A549 treated with CORT108297 at 1 μM for 4 hours (cell line): ENCODE data around the gene KRTAP9-7. TPM values are rescaled to one million over a fixed set of nuclear protein-coding genes. Genes with fewer than 3 reads are reported as not detected.

ENCODE experiments used
- total RNA-seq: library from RNA; stranded (reverse); fragments of 200-300 nt; extraction: Qiagen RNA extraction; gene quantifications from 5 replicates; pipeline ENCODE4 v1.2.3, GENCODE V29; 2022

Gene KRTAP9-7
- not detected in 5 replicates for total RNA-seq

DNA sequence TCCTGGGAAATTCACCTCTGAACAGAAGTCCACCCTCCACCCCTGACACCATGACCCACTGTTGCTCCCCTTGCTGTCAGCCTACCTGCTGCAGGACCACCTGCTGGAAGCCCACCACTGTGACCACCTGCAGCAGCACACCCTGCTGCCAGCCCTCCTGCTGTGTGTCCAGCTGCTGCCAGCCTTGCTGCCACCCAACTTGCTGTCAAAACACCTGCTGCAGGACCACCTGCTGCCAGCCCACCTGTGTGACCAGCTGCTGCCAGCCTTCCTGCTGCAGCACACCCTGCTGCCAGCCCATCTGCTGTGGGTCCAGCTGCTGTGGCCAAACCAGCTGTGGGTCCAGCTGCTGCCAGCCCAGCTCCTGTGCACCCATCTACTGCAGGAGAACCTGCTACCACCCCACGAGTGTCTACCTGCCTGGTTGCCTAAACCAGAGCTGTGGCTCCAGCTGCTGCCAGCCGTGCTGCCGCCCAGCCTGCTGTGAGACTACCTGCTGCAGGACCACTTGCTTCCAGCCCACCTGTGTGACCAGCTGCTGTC lies at the start of gene KRTAP9-7:
KRTAP9-7 (plus strand) TSS at position 51 of the 543 bp plus-strand sequence; CDS start at position 51, 0 bp downstream.

GRCh38 chr17:41226598-41227095 lies 48.9 kb upstream of the KRTAP9-7 start, which contains the start of gene KRTAP9-2:
TSS of gene KRTAP9-2 (plus strand) at chr17:41226648. CDS start at chr17:41226655, 7 bp downstream.

DNA sequence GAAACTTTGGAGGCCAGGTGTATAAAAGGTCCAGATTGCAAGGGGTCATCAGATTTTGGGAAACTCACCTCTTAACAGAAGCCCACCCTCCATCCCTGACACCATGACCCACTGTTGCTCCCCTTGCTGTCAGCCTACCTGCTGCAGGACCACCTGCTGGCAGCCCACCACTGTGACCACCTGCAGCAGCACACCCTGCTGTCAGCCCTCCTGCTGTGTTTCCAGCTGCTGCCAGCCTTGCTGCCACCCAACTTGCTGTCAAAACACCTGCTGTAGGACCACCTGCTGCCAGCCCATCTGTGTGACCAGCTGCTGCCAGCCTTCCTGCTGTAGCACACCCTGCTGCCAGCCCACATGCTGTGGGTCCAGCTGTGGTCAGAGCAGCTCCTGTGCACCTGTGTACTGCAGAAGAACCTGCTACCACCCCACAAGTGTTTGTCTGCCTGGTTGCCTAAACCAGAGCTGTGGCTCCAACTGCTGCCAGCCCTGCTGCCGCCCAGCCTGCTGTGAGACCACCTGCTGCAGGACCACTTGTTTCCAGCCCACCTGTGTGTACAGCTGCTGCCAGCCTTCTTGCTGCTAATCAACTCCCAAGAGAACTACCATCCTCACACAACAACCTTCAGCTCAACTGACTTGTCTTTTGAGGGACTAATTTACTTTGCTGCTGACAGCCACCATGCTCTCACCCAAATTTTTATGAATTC lies 42.9 kb upstream of the KRTAP9-7 start, which contains the start of gene KRTAP9-3:
KRTAP9-3 (plus strand) TSS at position 51 of the 707 bp plus-strand sequence; CDS start at position 104, 53 bp downstream.

GRCh38 chr17:41237949-41238437 lies 37.5 kb upstream of the KRTAP9-7 start, which contains the start of gene KRTAP9-8:
TSS of gene KRTAP9-8 (plus strand) at chr17:41237999. CDS start at chr17:41238052, 53 bp downstream.

GRCh38 chr17:41249637-41250240 lies 25.8 kb upstream of the KRTAP9-7 start, which contains the start of gene KRTAP9-4:
TSS of gene KRTAP9-4 (plus strand) at chr17:41249687. CDS start at chr17:41249721, 34 bp downstream.

GRCh38 chr17:41255381-41256290 lies 19.9 kb upstream of the KRTAP9-7 start, which contains the start of gene KRTAP9-9:
TSS of gene KRTAP9-9 (plus strand) at chr17:41255384.

DNA sequence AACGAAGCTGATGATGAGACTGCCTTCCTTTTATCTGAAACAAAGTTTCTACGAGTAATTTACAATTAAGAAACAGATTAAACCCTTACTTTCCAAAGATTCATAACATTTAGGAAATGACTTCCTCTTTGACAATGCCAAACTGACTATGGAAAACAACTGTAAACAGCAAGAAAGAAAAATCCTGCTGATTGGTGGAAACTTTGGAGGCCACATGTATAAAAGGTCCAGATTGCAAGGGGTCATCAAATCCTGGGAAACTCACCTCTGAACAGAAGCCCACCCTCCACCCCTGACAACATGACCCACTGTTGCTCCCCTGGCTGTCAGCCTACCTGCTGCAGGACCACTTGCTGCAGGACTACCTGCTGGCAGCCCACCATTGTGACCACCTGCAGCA lies 10.4 kb upstream of the KRTAP9-7 start, which contains the start of gene KRTAP9-6:
KRTAP9-6 (plus strand) TSS at position 301 of the 400 bp plus-strand sequence; CDS start at position 301, 0 bp downstream.

GRCh38 chr17:41301916-41302901 lies 26.7 kb downstream of the KRTAP9-7 start, which contains the start of gene KRTAP29-1:
TSS of gene KRTAP29-1 (minus strand) at chr17:41302851. CDS start at chr17:41302851, 0 bp downstream.

DNA sequence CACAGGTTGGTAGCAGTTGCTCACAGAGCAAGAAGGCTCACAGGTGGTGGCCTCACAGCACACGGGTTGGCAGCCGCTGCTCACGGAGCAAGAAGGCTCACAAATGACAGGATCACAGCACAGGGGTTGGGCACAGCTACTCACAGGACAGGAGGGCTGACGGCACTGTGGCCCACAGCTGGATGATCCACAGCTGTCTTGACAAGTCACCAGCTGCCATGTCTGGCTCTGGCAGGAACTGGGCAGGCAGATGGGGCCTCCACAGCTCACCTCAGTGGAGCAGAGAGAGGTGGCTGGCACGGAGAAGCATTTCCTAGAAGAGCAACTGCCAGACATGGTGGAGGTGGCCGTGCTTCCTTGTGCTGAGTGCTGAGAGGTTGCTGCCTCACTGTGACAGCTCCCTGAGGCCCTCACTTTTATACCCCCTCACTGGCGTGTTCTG lies 33.4 kb downstream of the KRTAP9-7 start, which contains the start of gene KRTAP16-1:
KRTAP16-1 (minus strand) TSS at position 392 of the 442 bp plus-strand sequence; CDS start at position 336, 56 bp downstream.

GRCh38 chr17:41315204-41315794 lies 39.8 kb downstream of the KRTAP9-7 start, which contains the start of gene KRTAP17-1:
TSS of gene KRTAP17-1 (minus strand) at chr17:41315710. CDS start at chr17:41315650, 60 bp downstream.

Other genes with a start within 250 kb of the KRTAP9-7 start
- gene KRTAP1-5, start 248.5 kb upstream of the KRTAP9-7 start, total RNA-seq: not detected in 5 replicates
- not detected in 5 replicates for gene KRTAP1-4, start 245.5 kb upstream of the KRTAP9-7 start, total RNA-seq
- not detected in 5 replicates for gene KRTAP1-3, start 240.8 kb upstream of the KRTAP9-7 start, total RNA-seq
- not detected in 5 replicates for gene KRTAP1-1, start 234.2 kb upstream of the KRTAP9-7 start, total RNA-seq
- not detected in 5 replicates for gene KRTAP2-1, start 228.4 kb upstream of the KRTAP9-7 start, total RNA-seq
- not detected in 5 replicates for gene KRTAP2-2, start 220.5 kb upstream of the KRTAP9-7 start, total RNA-seq
- gene KRTAP2-3, start 215.6 kb upstream of the KRTAP9-7 start, total RNA-seq: 0.11 to 0.18 TPM (median 0.17 TPM) in 3 of 5 replicates, not detected in the others
- not detected in 5 replicates for gene KRTAP2-4, start 209.8 kb upstream of the KRTAP9-7 start, total RNA-seq
- gene KRTAP4-7, start 191.5 kb upstream of the KRTAP9-7 start, total RNA-seq: not detected in 5 replicates
- gene KRTAP4-8, start 177.6 kb upstream of the KRTAP9-7 start, total RNA-seq: 0.10 TPM in 1 of 5 replicates, not detected in the others
- not detected in 5 replicates for gene KRTAP4-16, start 173.5 kb upstream of the KRTAP9-7 start, total RNA-seq
- not detected in 5 replicates for gene KRTAP4-9, start 170.3 kb upstream of the KRTAP9-7 start, total RNA-seq
- not detected in 5 replicates for gene KRTAP4-11, start 157.3 kb upstream of the KRTAP9-7 start, total RNA-seq
- gene KRTAP4-12, start 151.5 kb upstream of the KRTAP9-7 start, total RNA-seq: 0.07 TPM in 1 of 5 replicates, not detected in the others
- gene KRTAP4-6, start 135.2 kb upstream of the KRTAP9-7 start, total RNA-seq: not detected in 5 replicates
- not detected in 5 replicates for gene KRTAP4-5, start 125.9 kb upstream of the KRTAP9-7 start, total RNA-seq
- not detected in 5 replicates for gene KRTAP4-4, start 115.0 kb upstream of the KRTAP9-7 start, total RNA-seq
- not detected in 5 replicates for gene KRTAP4-3, start 107.5 kb upstream of the KRTAP9-7 start, total RNA-seq
- gene KRTAP4-2, start 97.5 kb upstream of the KRTAP9-7 start, total RNA-seq: not detected in 5 replicates
- 0.09 to 0.40 TPM (median 0.24 TPM) in 4 of 5 replicates, not detected in the other for gene KRTAP4-1, start 90.8 kb upstream of the KRTAP9-7 start, total RNA-seq
- not detected in 5 replicates for gene KRTAP9-1, start 85.8 kb upstream of the KRTAP9-7 start, total RNA-seq
- gene KRTAP9-2, start 49.0 kb upstream of the KRTAP9-7 start, total RNA-seq: not detected in 5 replicates
- not detected in 5 replicates for gene KRTAP9-3, start 43.2 kb upstream of the KRTAP9-7 start, total RNA-seq
- gene KRTAP9-8, start 37.7 kb upstream of the KRTAP9-7 start, total RNA-seq: not detected in 5 replicates
- not detected in 5 replicates for gene KRTAP9-4, start 26.0 kb upstream of the KRTAP9-7 start, total RNA-seq
- not detected in 5 replicates for gene KRTAP9-9, start 20.3 kb upstream of the KRTAP9-7 start, total RNA-seq
- gene KRTAP9-6, start 10.3 kb upstream of the KRTAP9-7 start, total RNA-seq: not detected in 5 replicates
- gene KRTAP29-1, start 27.2 kb downstream of the KRTAP9-7 start, total RNA-seq: not detected in 5 replicates
- not detected in 5 replicates for gene KRTAP16-1, start 33.6 kb downstream of the KRTAP9-7 start, total RNA-seq
- not detected in 5 replicates for gene KRTAP17-1, start 40.0 kb downstream of the KRTAP9-7 start, total RNA-seq
- not detected in 5 replicates for gene KRT33A, start 75.1 kb downstream of the KRTAP9-7 start, total RNA-seq
- gene KRT33B, start 94.1 kb downstream of the KRTAP9-7 start, total RNA-seq: 0.09 to 0.10 TPM (median 0.10 TPM) in 3 of 5 replicates, not detected in the others
- 0.12 to 0.50 TPM (median 0.32 TPM) in 5 replicates for gene KRT34, start 106.6 kb downstream of the KRTAP9-7 start, total RNA-seq
- not detected in 5 replicates for gene KRT31, start 121.9 kb downstream of the KRTAP9-7 start, total RNA-seq
- gene KRT37, start 148.9 kb downstream of the KRTAP9-7 start, total RNA-seq: not detected in 5 replicates
- not detected in 5 replicates for gene KRT38, start 165.3 kb downstream of the KRTAP9-7 start, total RNA-seq
- 0.05 TPM in 1 of 5 replicates, not detected in the others for gene KRT32, start 191.7 kb downstream of the KRTAP9-7 start, total RNA-seq
- not detected in 5 replicates for gene KRT35, start 205.5 kb downstream of the KRTAP9-7 start, total RNA-seq
- not detected in 5 replicates for gene KRT36, start 214.2 kb downstream of the KRTAP9-7 start, total RNA-seq
- 0.10 to 0.40 TPM (median 0.11 TPM) in 5 replicates for gene KRT13, start 229.9 kb downstream of the KRTAP9-7 start, total RNA-seq
- 2.8 to 5.0 TPM (median 4.0 TPM) in 5 replicates for gene KRT15, start 243.2 kb downstream of the KRTAP9-7 start, total RNA-seq